ENCODE measurements around the gene SENP8. TPM values are rescaled to one million over a fixed set of nuclear protein-coding genes. Genes with fewer than 3 reads are reported as not detected.
"Not testable (repeated sequence)": the region's sequence is repeated elsewhere in the genome, so short reads cannot be mapped to it uniquely, and the experiment has no call there.

The SENP8 gene
- total and polyA plus RNA-seq, 3 donors from 2014 or later, result 8.1 to 22.7 (median 17.6) TPM

DNA sequence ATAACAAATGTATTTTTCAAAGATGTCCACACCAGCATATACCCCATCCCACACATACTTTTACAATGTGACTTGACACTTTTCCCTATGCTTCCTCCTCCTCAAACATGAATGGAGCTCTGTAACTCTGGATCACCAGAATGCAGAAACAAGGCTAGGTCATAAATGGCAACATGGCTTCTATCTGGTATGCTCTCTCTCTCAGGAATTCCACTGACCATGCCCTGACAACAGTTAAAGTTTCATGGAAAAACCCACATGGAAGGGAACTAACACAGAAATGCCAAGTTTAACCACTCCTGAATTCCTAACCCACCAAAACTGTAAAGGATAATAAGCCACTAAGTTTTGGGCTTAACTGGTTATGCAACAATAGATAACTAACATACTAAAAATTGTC, 20.2 kb upstream of the SENP8 start:
- Histone ChIP-seq H3K4me1 (no peaks in the 10 kb centered on the region), H3K9me3 (no peaks in the 10 kb centered on the region), H3K27me3 (no peaks in the 10 kb centered on the region), H3K27ac (no peak overlapping the region), H3K4me3 (no peak overlapping the region), H3K36me3 (ENCODE audit: low read depth, missing control alignments) (no peaks in the 10 kb centered on the region)
- TF ChIP-seq, protein P1, sequence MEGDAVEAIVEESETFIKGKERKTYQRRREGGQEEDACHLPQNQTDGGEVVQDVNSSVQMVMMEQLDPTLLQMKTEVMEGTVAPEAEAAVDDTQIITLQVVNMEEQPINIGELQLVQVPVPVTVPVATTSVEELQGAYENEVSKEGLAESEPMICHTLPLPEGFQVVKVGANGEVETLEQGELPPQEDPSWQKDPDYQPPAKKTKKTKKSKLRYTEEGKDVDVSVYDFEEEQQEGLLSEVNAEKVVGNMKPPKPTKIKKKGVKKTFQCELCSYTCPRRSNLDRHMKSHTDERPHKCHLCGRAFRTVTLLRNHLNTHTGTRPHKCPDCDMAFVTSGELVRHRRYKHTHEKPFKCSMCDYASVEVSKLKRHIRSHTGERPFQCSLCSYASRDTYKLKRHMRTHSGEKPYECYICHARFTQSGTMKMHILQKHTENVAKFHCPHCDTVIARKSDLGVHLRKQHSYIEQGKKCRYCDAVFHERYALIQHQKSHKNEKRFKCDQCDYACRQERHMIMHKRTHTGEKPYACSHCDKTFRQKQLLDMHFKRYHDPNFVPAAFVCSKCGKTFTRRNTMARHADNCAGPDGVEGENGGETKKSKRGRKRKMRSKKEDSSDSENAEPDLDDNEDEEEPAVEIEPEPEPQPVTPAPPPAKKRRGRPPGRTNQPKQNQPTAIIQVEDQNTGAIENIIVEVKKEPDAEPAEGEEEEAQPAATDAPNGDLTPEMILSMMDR (IDR thresholded peaks at IDR 0.05), result no peak
- no peak for TF ChIP-seq POLR2A (IDR thresholded peaks at IDR 0.05)
- DNase-seq, result no peak
- intact Hi-C loops (cut with DNase I; ENCODE audit: low total_unique reads), result no loop called here

DNA sequence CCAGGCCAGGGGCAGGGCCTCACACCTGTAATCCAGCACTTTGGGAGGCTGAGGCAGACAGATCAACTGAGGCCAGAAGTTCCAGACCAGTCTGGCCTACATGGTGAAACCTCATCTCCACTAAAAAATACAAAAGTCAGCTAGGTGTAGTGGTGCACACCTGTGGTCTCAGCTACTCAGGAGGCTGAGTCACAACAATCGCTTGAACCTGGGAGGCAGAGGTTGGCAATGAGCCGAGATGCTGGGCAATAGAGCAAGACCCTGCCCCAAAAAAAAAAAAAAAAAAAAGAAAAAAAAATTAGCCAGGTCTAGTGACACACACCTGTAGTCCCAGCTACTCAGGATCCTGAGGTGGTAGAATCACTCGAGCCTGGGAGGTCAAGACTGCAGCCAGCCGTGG, 19.0 kb upstream of the SENP8 start:
- Histone ChIP-seq H3K9me3 (no peaks in the 10 kb centered on the region), H3K4me3 (no peak overlapping the region), H3K4me1 (no peaks in the 10 kb centered on the region), H3K36me3 (ENCODE audit: low read depth, missing control alignments) (no peaks in the 10 kb centered on the region), H3K27ac (no peak overlapping the region), H3K27me3 (no peaks in the 10 kb centered on the region)
- intact Hi-C loops (cut with DNase I; ENCODE audit: low total_unique reads), result no loop called here
- no peak for DNase-seq
- WGBS, 2 donors, result 93 to 94% methylated on average over 4 of the region's 4 CpGs
- TF ChIP-seq POLR2A (IDR thresholded peaks at IDR 0.05), result no peak
- TF ChIP-seq, protein P1 (IDR thresholded peaks at IDR 0.05), result no peak

DNA sequence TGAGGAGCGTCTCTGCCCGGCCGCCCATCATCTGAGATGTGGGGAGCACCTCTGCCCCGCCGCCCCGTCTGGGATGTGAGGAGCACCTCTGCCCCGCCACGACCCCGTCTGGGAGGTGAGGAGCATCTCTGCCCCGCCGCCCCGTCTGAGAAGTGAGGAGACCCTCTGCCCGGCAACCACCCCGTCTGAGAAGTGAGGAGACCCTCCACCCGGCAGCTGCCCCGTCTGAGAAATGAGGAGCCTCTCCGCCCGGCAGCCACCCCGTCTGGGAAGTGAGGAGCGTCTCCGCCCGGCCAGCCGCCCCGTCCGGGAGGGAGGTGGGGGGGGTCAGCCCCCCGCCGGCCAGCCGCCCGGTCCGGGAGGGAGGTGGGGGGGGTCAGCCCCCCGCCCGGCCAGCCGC, 17.7 kb upstream of the SENP8 start:
- H3K27ac ChIP-seq; H3K36me3 ChIP-seq (ENCODE audit: low read depth, missing control alignments); H3K4me1 ChIP-seq; H3K27me3 ChIP-seq; intact Hi-C loops (cut with DNase I; ENCODE audit: low total_unique reads); DNase-seq; H3K4me3 ChIP-seq; H3K9me3 ChIP-seq: not testable (repeated sequence)
- 96% methylated on average over 12 of the region's 33 CpGs; no CpG with 5 or more reads in 1 of the 2 donors for WGBS, 2 donors

DNA sequence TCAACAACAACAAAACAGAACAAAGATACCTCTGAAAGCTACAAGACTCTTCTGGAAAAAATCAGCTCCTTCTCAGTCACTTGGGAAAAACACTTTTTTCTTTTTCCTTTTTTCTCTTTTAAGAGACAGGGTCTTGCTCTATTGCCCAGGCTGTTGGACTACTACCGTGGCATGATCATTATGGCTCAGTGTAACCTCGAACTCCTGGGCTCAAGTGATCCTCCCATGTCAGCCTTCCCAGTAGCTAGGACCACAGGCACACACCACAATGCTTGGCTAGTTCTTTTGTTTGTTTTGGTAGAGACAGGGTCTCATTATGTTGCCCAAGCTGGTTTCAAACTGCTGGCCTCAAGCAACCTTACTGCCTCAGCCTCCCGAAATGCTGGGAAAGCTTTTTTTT, 13.1 kb upstream of the SENP8 start:
- Histone ChIP-seq H3K4me3 (no peak overlapping the region), H3K27ac (no peak overlapping the region), H3K27me3 (no peaks in the 10 kb centered on the region), H3K36me3 (ENCODE audit: low read depth, missing control alignments) (no peaks in the 10 kb centered on the region), H3K4me1 (no peaks in the 10 kb centered on the region), H3K9me3 (no peaks in the 10 kb centered on the region)
- intact Hi-C loops (cut with DNase I; ENCODE audit: low total_unique reads), result no loop called here
- TF ChIP-seq, protein P1 (IDR thresholded peaks at IDR 0.05), result no peak
- TF ChIP-seq POLR2A (IDR thresholded peaks at IDR 0.05), result no peak
- DNase-seq, result no peak
- 88 to 89% methylated on average over 3 of the region's 3 CpGs for WGBS, 2 donors

DNA sequence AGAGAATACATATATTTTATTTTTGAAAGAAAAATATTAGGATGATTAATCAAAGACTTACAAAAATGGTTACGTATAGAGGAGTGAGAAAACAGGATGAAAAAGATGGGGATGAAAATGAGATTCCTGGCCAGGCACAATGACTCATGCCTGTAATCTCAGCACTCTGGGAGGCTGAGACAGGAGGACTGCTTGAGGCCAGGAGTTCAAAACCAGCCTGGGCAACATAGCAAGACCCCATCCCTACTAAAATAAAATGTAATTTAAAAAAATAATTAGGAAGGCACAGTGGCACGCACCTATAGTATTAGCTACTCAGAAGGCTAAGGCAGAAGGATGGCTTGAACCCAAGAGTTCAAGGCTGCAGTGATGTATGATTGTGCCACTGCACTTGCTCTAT, 12.1 kb upstream of the SENP8 start:
- no peak for TF ChIP-seq POLR2A (IDR thresholded peaks at IDR 0.05)
- TF ChIP-seq, protein P1 (IDR thresholded peaks at IDR 0.05), result no peak
- Histone ChIP-seq H3K4me3 (no peak overlapping the region), H3K27me3 (no peaks in the 10 kb centered on the region), H3K9me3 (no peaks in the 10 kb centered on the region), H3K36me3 (ENCODE audit: low read depth, missing control alignments) (no peaks in the 10 kb centered on the region), H3K27ac (no peak overlapping the region), H3K4me1 (no peaks in the 10 kb centered on the region)
- WGBS, 2 donors, result 89 to 100% methylated on average over 2 of the region's 2 CpGs
- intact Hi-C loops (cut with DNase I; ENCODE audit: low total_unique reads), result no loop called here
- DNase-seq, result no peak

Measured in testis (tissue), 3 donors.